OCI-LY7 (cell line): Measurements from ENCODE around the gene MEIOC. TPM values are rescaled to one million over a fixed set of nuclear protein-coding genes. Genes with fewer than 3 reads are reported as not detected.

Source experiments
- BruUV-seq: library from RNA; stranded (reverse); fragments of 400-500 nt; replicated peaks from 2 replicates; lab custom pipeline; 2021; lab: Mats Ljungman, UMichigan
- CTCF ChIA-PET: fragments of 300-600 bp; sonication (Branson Sonifier 250); formaldehyde crosslinking; loops from one replicate; lab custom pipeline; 2022; ENCODE audit warnings: antibody characterized with exemption; ENCODE audit not compliant: unreplicated experiment; lab: Charles Lee
- POLR2A ChIA-PET: fragments of 300-600 bp; sonication (Branson Sonifier 250); formaldehyde crosslinking; loops from one replicate; lab custom pipeline; 2022; ENCODE audit warnings: antibody characterized with exemption; lab: Charles Lee
- DNase-seq: peaks from one replicate; pipeline ENCODE4 v3.0.0-alpha.2; 2015; ENCODE audit warnings: low spot score
- H2AFZ ChIP-seq: fragments of 200-600 bp; sonication (generic), shearing (Covaris generic); 2 replicates; pipeline ENCODE4 v1.6.1; 2014; ENCODE audit warnings: mild to moderate bottlenecking, antibody characterized with exemption, low read length, moderate library complexity
- H3K27ac ChIP-seq: fragments of 200-600 bp; sonication (generic); 2 replicates; pipeline ENCODE4 v1.5.1; 2014; ENCODE audit warnings: mixed run types, low read depth, mild to moderate bottlenecking, moderate library complexity, low read length, inconsistent platforms; ENCODE audit not compliant: poor library complexity, severe bottlenecking
- H3K36me3 ChIP-seq: fragments of 200-600 bp; sonication (generic); 2 replicates; pipeline ENCODE4 v1.6.1; 2014; ENCODE audit warnings: mild to moderate bottlenecking, antibody characterized with exemption, low read length, moderate library complexity, mixed read lengths; ENCODE audit not compliant: insufficient read depth
- H3K4me1 ChIP-seq: fragments of 200-600 bp; sonication (generic); 2 replicates; pipeline ENCODE4 v1.5.1; 2014; ENCODE audit warnings: mild to moderate bottlenecking, low read length; ENCODE audit not compliant: insufficient read depth, poor library complexity, severe bottlenecking
- H3K4me2 ChIP-seq: fragments of 200-600 bp; sonication (generic); 2 replicates; pipeline ENCODE4 v1.6.1; 2014; ENCODE audit warnings: mild to moderate bottlenecking, low read length
- H3K4me3 ChIP-seq: fragments of 200-600 bp; sonication (generic); 2 replicates; pipeline ENCODE4 v1.5.1; 2014; ENCODE audit warnings: mild to moderate bottlenecking, low read depth, low read length; ENCODE audit not compliant: poor library complexity, severe bottlenecking
- H3K79me2 ChIP-seq: fragments of 200-600 bp; sonication (generic); 2 replicates; pipeline ENCODE4 v1.6.1; 2016; ENCODE audit warnings: low read depth, mild to moderate bottlenecking, low read length, moderate library complexity, mixed read lengths; ENCODE audit not compliant: insufficient read depth
- H3K9me2 ChIP-seq: fragments of 200-600 bp; sonication (generic); 2 replicates; pipeline ENCODE4 v1.6.1; 2016; ENCODE audit warnings: mild to moderate bottlenecking, low read length, mixed read lengths; ENCODE audit not compliant: insufficient read depth
- H3K9me3 ChIP-seq: fragments of 200-600 bp; sonication (generic); 2 replicates; pipeline ENCODE4 v1.6.1; 2014; ENCODE audit warnings: mild to moderate bottlenecking, mixed run types, low read length, mixed read lengths
- H4K20me1 ChIP-seq: fragments of 200-600 bp; sonication (generic); 2 replicates; pipeline ENCODE4 v1.6.1; 2014; ENCODE audit warnings: mild to moderate bottlenecking, antibody characterized with exemption, low read length, moderate library complexity, mixed read lengths; ENCODE audit not compliant: insufficient read depth
- CTCF ChIP-seq: fragments of 200-600 bp; sonication (generic); conservative IDR thresholded peaks from 2 replicates; pipeline ENCODE4 v1.5.1; 2014; ENCODE audit warnings: mild to moderate bottlenecking, antibody characterized with exemption, low read length, moderate library complexity, mixed read lengths
- EZH2phosphoT487 ChIP-seq: fragments of 200-600 bp; sonication (generic); IDR thresholded peaks from 2 replicates; pipeline ENCODE4 v1.6.1; 2018; ENCODE audit warnings: low read depth, borderline replicate concordance, mild to moderate bottlenecking, mixed run types, antibody characterized with exemption, low read length, moderate library complexity, mixed read lengths
- intact Hi-C: fragments of 100-400 bp; cut with micrococcal nuclease; formaldehyde crosslinking; loops from one replicate; pipeline ENCODE4 v1.10.0; 2022; ENCODE audit not compliant: unreplicated experiment
- total RNA-seq, 2 experiments: library from RNA; depleted of rRNA in 1 of 2; stranded (reverse); fragments of >200 nt in 1 of 2; shearing (Covaris generic) in 1 of 2; gene quantifications; 2 replicates each; pipeline ENCODE4 v1.2.3, GENCODE V29; 2014 to 2022

MEIOC gene
- total RNA-seq, 2 experiments from 2014 or later: 0.41 to 5.5 TPM

GRCh38 chr17:44627513-44628242 is 28.6 kb upstream of the MEIOC start:
- TF ChIP-seq EZH2phosphoT487: no peak
- TF ChIP-seq CTCF: no peak
- Histone ChIP-seq H3K36me3 (no peaks in the 10 kb centered on the region), H3K4me1 (peaks cover 21% of the 10 kb centered on the region), H4K20me1 (no peaks in the 10 kb centered on the region), H3K79me2 (no peaks in the 10 kb centered on the region), H3K9me2 (no peaks in the 10 kb centered on the region), H3K4me3 (peak overlapping the region; percentile 51), H3K27ac (peak overlapping the region; percentile 73), H3K9me3 (no peaks in the 10 kb centered on the region), H2AFZ (peak overlapping the region; percentile 60), H3K4me2 (peak overlapping the region; percentile 68)
- DNase-seq: no peak
- POLR2A ChIA-PET: interaction anchor here (0.6 kb wide), 1 partner anchor 88 kb away, joined by 3 read pairs; no protein-coding TSS in a partner anchor
- CTCF ChIA-PET: interaction anchor here (0.6 kb wide), 1 partner anchor 240 kb away, joined by 4 read pairs; no protein-coding TSS in a partner anchor
- no TSS peak for BruUV-seq
- intact Hi-C loops: no loop called here

GRCh38 chr17:44628243-44629188 is 27.8 kb upstream of the MEIOC start:
- Histone ChIP-seq H3K27ac (peak overlapping the region; percentile 73), H2AFZ (peak overlapping the region; percentile 60), H3K9me3 (no peaks in the 10 kb centered on the region), H3K4me2 (peak overlapping the region; percentile 68), H3K4me1 (peaks cover 21% of the 10 kb centered on the region), H3K4me3 (peak overlapping the region; percentile 51), H3K9me2 (no peaks in the 10 kb centered on the region), H3K36me3 (no peaks in the 10 kb centered on the region), H4K20me1 (no peaks in the 10 kb centered on the region), H3K79me2 (no peaks in the 10 kb centered on the region)
- intact Hi-C loops: no loop called here
- POLR2A ChIA-PET: interaction anchor here (0.6 kb wide), 1 partner anchor 89 kb away, joined by 3 read pairs; no protein-coding TSS in a partner anchor
- no TSS peak for BruUV-seq
- DNase-seq: peak; percentile 82
- CTCF ChIA-PET: interaction anchor here (1.1 kb wide), 1 partner anchor 95 kb away, joined by 3 read pairs; no protein-coding TSS in a partner anchor
- no peak for TF ChIP-seq EZH2phosphoT487
- no peak for TF ChIP-seq CTCF
